Vagina (tissue), 2 donors: ENCODE data around the gene TMEM242. TPM values are rescaled to one million over a fixed set of nuclear protein-coding genes. Genes with fewer than 3 reads are reported as not detected.

ENCODE experiments used
- DNase-seq, 2 donors: peaks; one replicate each; pipeline ENCODE4 v3.0.0-alpha.2; 2017; ENCODE audit errors: extremely low spot score in 2 of 2
- H3K27ac ChIP-seq: fragments of 200-600 bp; sonication (generic); one replicate; pipeline ENCODE4 v1.5.1; 2019
- H3K27me3 ChIP-seq: fragments of 200-600 bp; sonication (generic); one replicate; pipeline ENCODE4 v1.5.1; 2019
- H3K36me3 ChIP-seq, 2 donors: fragments of 200-600 bp; sonication (generic); one replicate each; pipeline ENCODE4 v1.5.1; 2017 to 2019
- H3K4me1 ChIP-seq: fragments of 200-600 bp; sonication (generic); one replicate; pipeline ENCODE4 v1.5.1; 2019
- H3K4me3 ChIP-seq, 2 donors: fragments of 200-600 bp; sonication (generic); 1 replicate in 1 of 2; 2 replicates in 1 of 2; pipeline ENCODE4 v1.5.1; 2016 to 2019
- H3K9me3 ChIP-seq: fragments of 200-600 bp; sonication (generic); one replicate; pipeline ENCODE4 v1.5.1; 2019
- POLR2A ChIP-seq, 2 donors: fragments of 450-650 bp; IDR thresholded peaks; one replicate each; pipeline ENCODE4 v1.6.1; 2017; ENCODE audit warnings: antibody characterized with exemption in 2 of 2, mild to moderate bottlenecking in 2 of 2, moderate library complexity in 2 of 2
- POLR2AphosphoS5 ChIP-seq, 2 donors: sonication (generic); formaldehyde crosslinking; IDR thresholded peaks; one replicate each; pipeline ENCODE4 v1.9.0; 2017; ENCODE audit warnings: antibody characterized with exemption in 2 of 2, mild to moderate bottlenecking in 2 of 2, low read depth in 1 of 2; ENCODE audit not compliant: insufficient read depth in 1 of 2
- intact Hi-C: fragments of 100-400 bp; cut with DNase I; formaldehyde crosslinking; loops from one replicate; pipeline ENCODE4 v1.15.1; 2023
- total RNA-seq: library from RNA; depleted of rRNA; stranded (reverse); fragments of >200 nt; gene quantifications from one replicate; pipeline ENCODE4 v1.2.3, GENCODE V29; 2016
- TF ChIP-seq, protein P1 (sequence below), 3 experiments: fragments of 450-650 bp in 2 of 3; fragments of 200-600 bp in 1 of 3; sonication (generic) in 1 of 3; IDR thresholded peaks; one replicate each; pipeline ENCODE4 v1.5.1; 2017 to 2019; ENCODE audit warnings: antibody characterized with exemption in 3 of 3, mild to moderate bottlenecking in 2 of 3, moderate library complexity in 2 of 3

TMEM242 gene
- total RNA-seq, 1 donor from 2014 or later = 6.1 TPM

DNA sequence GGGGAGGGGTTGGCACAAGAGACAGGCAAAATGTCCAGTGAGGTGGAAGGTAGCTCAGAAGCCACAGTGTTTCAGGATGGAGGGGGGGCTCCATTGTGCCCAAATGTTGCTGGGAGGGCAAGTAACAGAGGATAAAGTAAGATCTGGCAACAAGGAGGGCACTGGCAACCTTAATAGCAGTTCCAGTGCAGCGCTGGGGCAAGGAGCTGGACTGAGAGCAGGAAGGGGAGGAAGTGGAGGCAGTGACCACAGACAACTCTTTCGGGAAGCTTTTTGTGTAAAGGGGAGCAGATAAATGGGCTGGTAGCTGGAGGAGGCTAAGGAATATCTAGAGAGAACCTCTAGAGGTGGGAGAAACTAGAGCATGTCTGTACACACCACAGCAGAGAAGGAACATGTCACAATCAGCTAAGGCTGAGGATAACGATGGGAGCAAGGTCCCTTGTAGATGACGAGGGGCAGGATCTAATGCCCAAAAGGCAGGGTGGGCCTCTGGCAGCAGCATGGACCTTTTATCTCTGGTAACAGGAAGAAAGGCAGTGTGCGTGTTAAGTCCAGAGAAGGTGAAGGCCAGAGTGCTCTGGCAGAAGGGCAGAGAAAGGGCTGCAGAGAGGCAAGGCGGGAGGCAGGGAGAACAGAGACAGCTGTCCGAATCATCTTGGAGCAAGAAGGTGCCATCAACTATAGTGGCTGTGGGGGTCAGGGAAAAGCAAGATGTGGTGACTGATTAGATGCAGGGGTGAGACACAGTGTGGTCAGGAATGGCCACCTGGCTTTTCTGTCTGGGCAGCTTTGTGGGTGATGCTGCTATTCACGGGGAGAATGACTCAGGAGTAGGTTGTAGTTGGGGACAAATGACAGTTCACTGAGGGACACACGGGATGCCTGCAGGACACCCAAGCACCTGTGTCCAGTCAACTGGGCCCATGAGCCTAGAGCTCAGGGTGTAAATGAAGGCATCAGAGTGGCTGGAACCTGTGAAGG is 17.4 kb downstream of the TMEM242 start:
- intact Hi-C loops = loop anchor here (5.0 kb wide), 1 partner anchor 1329 kb away; no protein-coding TSS in a partner anchor
- no peak for TF ChIP-seq POLR2AphosphoS5 (IDR thresholded peaks at IDR 0.05; ENCODE audit: insufficient read depth in 1 of 2, low read depth in 1 of 2)
- no peak for TF ChIP-seq POLR2A (IDR thresholded peaks at IDR 0.05)
- TF ChIP-seq, protein P1, sequence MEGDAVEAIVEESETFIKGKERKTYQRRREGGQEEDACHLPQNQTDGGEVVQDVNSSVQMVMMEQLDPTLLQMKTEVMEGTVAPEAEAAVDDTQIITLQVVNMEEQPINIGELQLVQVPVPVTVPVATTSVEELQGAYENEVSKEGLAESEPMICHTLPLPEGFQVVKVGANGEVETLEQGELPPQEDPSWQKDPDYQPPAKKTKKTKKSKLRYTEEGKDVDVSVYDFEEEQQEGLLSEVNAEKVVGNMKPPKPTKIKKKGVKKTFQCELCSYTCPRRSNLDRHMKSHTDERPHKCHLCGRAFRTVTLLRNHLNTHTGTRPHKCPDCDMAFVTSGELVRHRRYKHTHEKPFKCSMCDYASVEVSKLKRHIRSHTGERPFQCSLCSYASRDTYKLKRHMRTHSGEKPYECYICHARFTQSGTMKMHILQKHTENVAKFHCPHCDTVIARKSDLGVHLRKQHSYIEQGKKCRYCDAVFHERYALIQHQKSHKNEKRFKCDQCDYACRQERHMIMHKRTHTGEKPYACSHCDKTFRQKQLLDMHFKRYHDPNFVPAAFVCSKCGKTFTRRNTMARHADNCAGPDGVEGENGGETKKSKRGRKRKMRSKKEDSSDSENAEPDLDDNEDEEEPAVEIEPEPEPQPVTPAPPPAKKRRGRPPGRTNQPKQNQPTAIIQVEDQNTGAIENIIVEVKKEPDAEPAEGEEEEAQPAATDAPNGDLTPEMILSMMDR (IDR thresholded peaks at IDR 0.05) = no peak
- no peak overlapping the region for H3K4me3 ChIP-seq
- no peaks in the 10 kb centered on the region for H3K27me3 ChIP-seq
- no peak for DNase-seq
- H3K27ac ChIP-seq = no peak overlapping the region
- H3K9me3 ChIP-seq = no peaks in the 10 kb centered on the region
- H3K36me3 ChIP-seq = no peaks in the 10 kb centered on the region
- peaks cover 22% of the 10 kb centered on the region for H3K4me1 ChIP-seq

DNA sequence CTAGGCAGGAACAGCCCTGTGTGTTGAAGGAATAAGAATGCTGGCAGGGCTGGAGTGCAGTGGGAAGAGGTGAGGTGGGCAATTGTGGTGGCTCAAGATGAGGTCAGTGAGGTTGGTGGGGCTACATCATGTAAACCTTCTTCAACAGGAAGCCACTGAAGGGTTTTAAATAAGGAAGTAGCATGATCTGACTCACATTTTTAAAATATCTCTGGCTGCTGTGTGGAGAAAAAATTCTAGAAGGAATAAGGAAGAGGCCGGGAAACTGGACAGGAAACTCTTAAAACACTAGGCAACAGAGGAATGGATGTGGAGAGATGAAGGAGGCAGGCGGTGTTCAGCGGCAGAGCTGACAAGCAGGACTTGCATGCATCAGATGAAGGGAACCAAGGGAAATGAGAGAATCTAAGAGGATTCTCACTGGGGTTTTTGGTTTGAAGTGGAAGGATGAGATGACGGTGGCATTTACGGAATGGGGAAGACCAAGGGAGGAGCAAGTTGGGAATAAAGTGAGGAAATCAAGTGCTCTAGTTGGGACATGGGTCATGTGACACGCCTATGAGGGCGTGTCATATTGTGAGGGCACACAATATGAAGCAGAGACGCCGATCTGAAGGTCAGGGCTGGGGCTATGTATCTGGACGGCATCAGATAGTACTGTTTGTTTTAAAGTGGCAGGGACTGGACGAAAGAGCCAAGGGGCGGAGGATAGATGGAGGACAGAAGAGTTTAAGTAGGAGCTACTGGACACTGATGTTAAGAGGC is 18.2 kb downstream of the TMEM242 start:
- Histone ChIP-seq H3K4me3 (no peak overlapping the region), H3K9me3 (no peaks in the 10 kb centered on the region), H3K4me1 (peaks cover 22% of the 10 kb centered on the region), H3K27ac (peak overlapping the region; percentile 17), H3K36me3 (no peaks in the 10 kb centered on the region), H3K27me3 (no peaks in the 10 kb centered on the region)
- intact Hi-C loops = loop anchor here (5.0 kb wide), 1 partner anchor 1328 kb away; no protein-coding TSS in a partner anchor
- TF ChIP-seq, protein P1 (IDR thresholded peaks at IDR 0.05) = no peak
- TF ChIP-seq POLR2AphosphoS5 (IDR thresholded peaks at IDR 0.05; ENCODE audit: insufficient read depth in 1 of 2, low read depth in 1 of 2) (no peak), POLR2A (IDR thresholded peaks at IDR 0.05) (no peak)
- DNase-seq = no peak

DNA sequence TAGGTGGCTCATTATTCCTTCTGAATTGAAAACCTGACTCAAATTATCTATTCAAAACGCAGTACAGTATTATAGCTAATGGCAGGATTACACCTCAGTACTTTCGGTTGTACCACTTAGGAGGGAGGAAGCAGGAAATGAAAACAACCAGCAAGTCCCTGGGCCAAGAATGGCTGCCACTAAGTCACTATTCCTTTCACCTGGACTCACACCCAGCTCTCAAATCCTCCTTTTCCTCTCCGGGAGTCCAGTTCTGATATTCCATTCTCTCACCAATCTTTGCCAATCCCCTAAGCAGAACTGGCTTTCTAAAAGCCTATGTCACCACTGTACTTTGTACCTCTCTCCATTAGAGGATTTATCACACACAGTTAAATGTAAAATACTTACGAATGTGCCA is 20.6 kb downstream of the TMEM242 start:
- H3K9me3 ChIP-seq = no peaks in the 10 kb centered on the region
- no peak for DNase-seq
- no peak for TF ChIP-seq POLR2A (IDR thresholded peaks at IDR 0.05)
- TF ChIP-seq POLR2AphosphoS5 (IDR thresholded peaks at IDR 0.05; ENCODE audit: insufficient read depth in 1 of 2, low read depth in 1 of 2) = no peak
- TF ChIP-seq, protein P1 (IDR thresholded peaks at IDR 0.05) = no peak
- H3K4me3 ChIP-seq = no peak overlapping the region
- intact Hi-C loops = no loop called here
- H3K4me1 ChIP-seq = peaks cover 27% of the 10 kb centered on the region
- H3K27me3 ChIP-seq = no peaks in the 10 kb centered on the region
- H3K36me3 ChIP-seq = no peaks in the 10 kb centered on the region
- H3K27ac ChIP-seq = no peak overlapping the region

DNA sequence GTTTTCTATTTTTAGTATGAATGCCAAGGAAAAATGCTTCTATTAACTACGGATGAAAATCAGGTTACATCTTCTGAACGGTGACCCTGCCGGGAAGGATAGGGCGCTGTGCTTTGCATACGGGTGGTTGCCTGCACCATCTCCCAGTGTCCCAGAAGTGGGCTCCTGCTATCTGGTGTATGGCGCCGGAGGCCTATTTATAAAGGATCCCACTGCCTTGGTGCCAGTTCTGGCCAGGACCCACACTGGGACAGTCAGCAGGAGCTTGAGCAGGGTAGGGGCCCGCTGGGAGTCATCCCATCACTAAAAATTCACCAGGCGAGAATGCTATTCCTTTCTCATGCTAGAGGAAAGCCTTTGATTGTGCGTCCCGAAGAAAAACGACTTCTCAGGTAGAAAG is 22.9 kb downstream of the TMEM242 start:
- peak in 1 of 2 donors; percentile 49 for DNase-seq
- H3K27ac ChIP-seq = no peak overlapping the region
- TF ChIP-seq, protein P1 (IDR thresholded peaks at IDR 0.05) = no peak
- H3K27me3 ChIP-seq = no peaks in the 10 kb centered on the region
- H3K9me3 ChIP-seq = no peaks in the 10 kb centered on the region
- intact Hi-C loops = no loop called here
- H3K4me1 ChIP-seq = peaks cover 17% of the 10 kb centered on the region
- no peaks in the 10 kb centered on the region for H3K36me3 ChIP-seq
- no peak overlapping the region for H3K4me3 ChIP-seq
